Measurements from ENCODE around the gene PPM1L.

DNA sequence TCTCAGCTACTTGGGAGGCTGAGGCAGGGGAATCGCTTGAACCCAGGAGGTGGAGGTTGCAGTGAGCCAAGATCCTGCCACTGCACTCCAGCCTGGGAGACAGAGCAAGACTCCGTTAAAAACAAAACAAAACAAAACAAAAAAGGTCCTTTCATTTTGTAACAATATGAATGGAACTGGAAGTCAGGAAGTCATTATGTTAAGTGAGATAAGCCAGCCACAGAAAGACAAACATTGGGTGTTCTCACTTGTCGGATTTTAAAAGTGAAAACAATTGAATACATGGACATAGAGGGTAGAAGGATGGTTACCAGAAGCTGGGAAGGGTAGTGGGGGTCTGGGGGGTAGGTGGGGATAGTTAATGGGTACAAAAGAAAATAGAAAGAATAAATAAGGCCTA lies 361.6 kb downstream of the PPM1L start:
- TF ChIP-seq CTCF (optimal IDR thresholded peaks at IDR 0.05 in 1 of 3, IDR thresholded peaks at IDR 0.05 in 1 of 3, conservative IDR thresholded peaks at IDR 0.05 in 1 of 3; ENCODE audit: extremely low read depth in 1 of 3, insufficient read depth in 2 of 3, low read length in 3 of 3): no peak
- TF ChIP-seq EZH2 (IDR thresholded peaks at IDR 0.05; ENCODE audit: low read length): no peak

Measured in keratinocyte (primary cell).